CD4-positive, alpha-beta memory T cell (primary cell): ENCODE results near the gene ISG20. TPM values are rescaled to one million over a fixed set of nuclear protein-coding genes. Genes with fewer than 3 reads are reported as not detected.

ENCODE experiments used
- CTCF ChIA-PET: fragments of 350-600 bp; sonication (Branson Sonifier 250); formaldehyde crosslinking; loops from one replicate; lab custom pipeline; 2021; ENCODE audit warnings: inconsistent platforms; ENCODE audit not compliant: partially characterized antibody; lab: Charles Lee
- POLR2A ChIA-PET: fragments of 350-600 bp; sonication (Branson Sonifier 250); formaldehyde crosslinking; loops from one replicate; lab custom pipeline; 2021; ENCODE audit not compliant: partially characterized antibody; lab: Charles Lee
- DNase-seq, 5 donors: peaks; one replicate each; pipeline versions ENCODE4 v3.0.0 to v3.0.0-alpha.2; 2020 to 2022; ENCODE audit warnings: mixed read lengths in 1 of 5
- H3K27ac ChIP-seq: one replicate; pipeline ENCODE4 v1.7.0; 2013; ENCODE audit warnings: low read depth, low read length
- H3K27me3 ChIP-seq: 2 replicates; pipeline ENCODE4 v1.7.0; 2013; ENCODE audit warnings: mild to moderate bottlenecking, low read length, moderate library complexity; ENCODE audit not compliant: insufficient read depth
- H3K36me3 ChIP-seq: 2 replicates; pipeline ENCODE4 v1.7.0; 2013; ENCODE audit warnings: mild to moderate bottlenecking, low read length, moderate library complexity; ENCODE audit not compliant: insufficient read depth
- H3K4me1 ChIP-seq: 2 replicates; pipeline ENCODE4 v1.7.0; 2013; ENCODE audit warnings: mild to moderate bottlenecking, low read length, moderate library complexity; ENCODE audit not compliant: insufficient read depth
- H3K4me3 ChIP-seq, 2 donors: one replicate each; pipeline ENCODE4 v1.7.0; 2013; ENCODE audit warnings: low read length in 2 of 2, mild to moderate bottlenecking in 1 of 2
- H3K9me3 ChIP-seq, 2 donors: one replicate each; pipeline ENCODE4 v1.7.0; 2013; ENCODE audit warnings: low read length in 2 of 2, control low read depth in 1 of 2; ENCODE audit not compliant: control insufficient read depth in 1 of 2
- H3K27ac Mint-ChIP-seq, 7 donors: one replicate each; pipeline ENCODE4 v1.8.0; 2020 to 2021; ENCODE audit warnings: mixed read lengths in 7 of 7, mild to moderate bottlenecking in 6 of 7, inconsistent platforms in 3 of 7, moderate library complexity in 3 of 7
- H3K27me3 Mint-ChIP-seq, 2 donors: one replicate each; pipeline ENCODE4 v1.8.0; 2020 to 2021; ENCODE audit warnings: mixed read lengths in 2 of 2
- H3K36me3 Mint-ChIP-seq, 2 donors: one replicate each; pipeline ENCODE4 v1.8.0; 2020 to 2021; ENCODE audit warnings: mixed read lengths in 2 of 2, inconsistent platforms in 1 of 2, mild to moderate bottlenecking in 1 of 2
- H3K4me1 Mint-ChIP-seq, 4 donors: one replicate each; pipeline ENCODE4 v1.8.0; 2020 to 2021; ENCODE audit warnings: mixed read lengths in 4 of 4, mild to moderate bottlenecking in 1 of 4
- H3K4me3 Mint-ChIP-seq, 8 donors: one replicate each; pipeline ENCODE4 v1.8.0; 2020 to 2021; ENCODE audit warnings: mixed read lengths in 8 of 8, mild to moderate bottlenecking in 7 of 8, moderate library complexity in 6 of 8, inconsistent platforms in 3 of 8
- H3K9me3 Mint-ChIP-seq, 8 donors: one replicate each; pipeline ENCODE4 v1.8.0; 2020 to 2021; ENCODE audit warnings: mixed read lengths in 8 of 8, mild to moderate bottlenecking in 5 of 8, inconsistent platforms in 3 of 8, moderate library complexity in 1 of 8
- intact Hi-C: fragments of 100-400 bp; cut with micrococcal nuclease; formaldehyde crosslinking; loops from one replicate; pipeline ENCODE4 v1.15.1; 2023
- polyA plus RNA-seq, 2 donors: library from polyadenylated mRNA; unstranded; fragments of 300-500 nt; fragmentation: Illumina TruSeq; gene quantifications; one replicate each; pipeline ENCODE4 v1.2.3, GENCODE V29; 2021
- total RNA-seq, 2 experiments: library from RNA; stranded (reverse); gene quantifications; one replicate each; pipeline ENCODE4 v1.2.3, GENCODE V29; 2021

ISG20 gene
- total and polyA plus RNA-seq, 4 experiments from 2014 or later: 144 to 667 (median 323) TPM

DNA sequence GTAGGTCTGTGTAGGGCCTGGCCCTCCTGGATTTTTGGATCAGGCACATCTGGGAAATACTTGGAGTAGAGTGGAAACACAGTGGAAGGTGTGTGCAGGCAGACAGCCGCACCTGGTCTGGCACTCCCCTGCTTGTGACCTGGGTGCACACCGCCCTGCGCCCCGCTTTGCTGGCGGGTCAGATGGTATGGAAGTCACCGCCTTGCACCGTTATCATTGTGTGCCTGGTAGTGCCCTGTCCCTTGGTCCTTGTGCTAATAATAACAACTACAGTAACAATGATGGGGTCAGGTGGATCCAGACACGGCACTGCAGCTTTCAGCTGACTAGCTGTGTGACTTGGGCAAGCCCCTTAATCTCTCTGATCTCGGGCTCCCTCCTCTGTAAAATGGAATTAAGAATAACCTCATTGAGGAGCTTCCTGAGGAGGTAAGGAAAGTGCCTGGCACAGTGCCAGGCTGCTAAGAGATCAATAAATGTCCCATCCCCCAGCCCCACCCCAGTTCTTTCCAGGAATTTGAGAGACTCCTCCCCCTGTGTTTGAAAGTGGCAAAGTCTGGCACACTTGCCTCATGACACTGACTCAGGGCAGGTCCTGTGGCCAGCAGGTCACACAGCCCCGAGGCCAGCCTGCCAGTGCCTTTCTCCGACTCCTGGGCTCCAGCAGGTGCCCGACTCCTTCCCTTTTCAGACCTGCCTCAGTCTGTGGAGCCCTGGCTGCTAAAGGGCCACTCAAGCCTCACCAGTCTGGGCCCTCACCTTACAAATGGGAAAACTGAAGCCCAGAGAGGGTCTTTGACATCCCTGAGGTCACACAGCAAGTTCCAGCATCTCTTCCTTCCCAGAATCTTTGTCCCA, 9.8 kb downstream of the ISG20 start:
- Mint-ChIP-seq H3K36me3 (peaks cover 31 to 79% of the 10 kb centered on the region in 2 donors), H3K9me3 (no peaks in the 10 kb centered on the region), H3K4me3 (peak overlapping the region; percentile 22 to 89 (median 78)), H3K27me3 (no peaks in the 10 kb centered on the region), H3K4me1 (peaks cover 67 to 94% (median 82%) of the 10 kb centered on the region in 4 donors), H3K27ac (peak overlapping the region; percentile 94 to 98 (median 95))
- Histone ChIP-seq H3K4me1 (peaks cover 96% of the 10 kb centered on the region), H3K4me3 (peak overlapping the region in 1 of 2 donors; percentile 1), H3K36me3 (peaks cover 24% of the 10 kb centered on the region), H3K27ac (peak overlapping the region; percentile 78), H3K27me3 (no peaks in the 10 kb centered on the region), H3K9me3 (no peaks in the 10 kb centered on the region)
- intact Hi-C loops: loop anchor here (1.0 kb wide), 1 partner anchor 10 kb away; no protein-coding TSS in a partner anchor
- ChIA-PET CTCF (interaction anchor here (1.2 to 3.9 kb wide), 3 partner anchors 7 to 24 kb away, joined by 4 to 24 read pairs (median 13); no protein-coding TSS in a partner anchor), POLR2A (interaction anchor here (1.0 to 4.8 kb wide), 7 partner anchors 13 to 27 kb away, joined by 3 to 32 read pairs (median 11); no protein-coding TSS in a partner anchor)
- DNase-seq: no peak

DNA sequence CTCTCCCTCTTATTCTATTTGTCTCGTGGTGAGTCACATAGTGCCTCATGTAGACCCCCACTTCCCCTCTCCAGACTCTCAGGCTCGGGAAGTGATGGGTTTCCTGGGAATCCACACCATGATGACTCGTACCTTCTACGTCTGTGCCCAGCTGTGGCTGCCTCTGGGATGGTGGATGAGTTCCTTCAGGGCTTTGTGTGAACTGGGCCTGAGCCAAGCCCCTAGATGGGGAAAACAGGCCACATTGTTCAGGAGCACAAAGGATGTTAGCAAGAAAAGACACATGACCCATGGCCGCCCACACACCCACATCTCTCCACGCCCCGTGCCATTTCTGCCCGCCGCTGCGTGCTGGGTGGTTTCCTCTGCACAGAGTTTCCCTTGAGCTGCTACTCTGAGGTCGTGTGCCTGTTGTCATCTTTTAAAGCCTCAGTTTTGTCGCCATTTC, 10.5 kb downstream of the ISG20 start:
- no peaks in the 10 kb centered on the region for H3K9me3 ChIP-seq
- Mint-ChIP-seq H3K4me1 (peaks cover 65 to 94% (median 79%) of the 10 kb centered on the region in 4 donors), H3K27me3 (no peaks in the 10 kb centered on the region), H3K36me3 (peaks cover 26 to 73% of the 10 kb centered on the region in 2 donors), H3K4me3 (peak overlapping the region; percentile 22 to 89 (median 78)), H3K27ac (peak overlapping the region; percentile 94 to 98 (median 95)), H3K9me3 (no peaks in the 10 kb centered on the region)
- ChIA-PET POLR2A (interaction anchor here (0.8 to 4.8 kb wide), 9 partner anchors 9 to 256 kb away, joined by 3 to 32 read pairs (median 6); no protein-coding TSS in a partner anchor), CTCF (interaction anchor here (0.8 to 3.6 kb wide), 4 partner anchors 12 to 27 kb away, joined by 3 to 24 read pairs (median 5); no protein-coding TSS in a partner anchor)
- peaks cover 19% of the 10 kb centered on the region for H3K36me3 ChIP-seq
- peak overlapping the region; percentile 78 for H3K27ac ChIP-seq
- DNase-seq: peak; percentile 62 to 76 (median 68)
- H3K27me3 ChIP-seq: no peaks in the 10 kb centered on the region
- peaks cover 96% of the 10 kb centered on the region for H3K4me1 ChIP-seq
- intact Hi-C loops: loop anchor here (1.0 kb wide), 1 partner anchor 11 kb away; no protein-coding TSS in a partner anchor
- peak overlapping the region in 1 of 2 donors; percentile 1 for H3K4me3 ChIP-seq

DNA sequence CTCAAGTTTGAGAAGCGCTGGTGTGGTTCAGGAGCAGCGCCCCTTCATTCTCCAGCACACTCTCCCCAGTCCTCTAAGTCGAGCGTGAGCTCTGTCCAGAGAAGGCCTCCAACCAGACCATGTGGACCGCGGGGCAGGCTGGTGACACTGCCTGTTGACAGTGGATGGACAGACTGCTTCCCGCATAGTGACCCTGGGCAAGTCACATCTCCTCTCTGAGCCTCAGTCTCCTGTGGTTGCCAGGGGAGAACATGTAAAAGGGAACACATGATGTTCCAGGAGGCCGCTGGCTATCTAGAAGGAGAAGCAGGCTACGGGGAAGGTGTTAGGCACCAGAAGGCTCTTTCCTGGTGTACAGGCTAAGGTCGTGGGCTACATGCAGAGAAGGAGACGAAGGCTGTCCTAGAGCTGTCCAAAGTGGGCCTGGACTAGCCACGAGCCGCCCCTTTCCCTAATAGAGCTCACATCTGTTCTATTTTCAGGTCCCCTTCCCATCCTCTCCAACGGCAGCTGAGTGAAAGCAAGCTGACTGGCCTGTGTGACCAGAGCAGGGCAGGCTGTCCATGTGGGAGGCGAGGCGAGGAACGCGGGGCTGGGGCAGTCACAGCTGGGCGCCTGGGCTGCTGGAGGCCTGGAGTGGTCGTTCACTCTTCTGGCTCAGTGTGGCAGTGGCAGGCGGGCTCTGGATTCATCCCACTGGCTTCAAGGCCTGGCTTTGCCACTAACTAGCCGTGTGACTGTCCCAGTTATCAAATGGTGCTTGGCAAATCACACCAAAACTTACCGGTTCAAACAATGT, 11.1 kb downstream of the ISG20 start:
- Mint-ChIP-seq H3K4me1 (peaks cover 65 to 94% (median 81%) of the 10 kb centered on the region in 4 donors), H3K4me3 (peak overlapping the region; percentile 22 to 89 (median 78)), H3K27me3 (no peaks in the 10 kb centered on the region), H3K27ac (peak overlapping the region; percentile 94 to 98 (median 95)), H3K9me3 (no peaks in the 10 kb centered on the region), H3K36me3 (peaks cover 29 to 74% of the 10 kb centered on the region in 2 donors)
- ChIA-PET POLR2A (interaction anchor here (0.8 to 4.8 kb wide), 9 partner anchors 9 to 255 kb away, joined by 3 to 32 read pairs (median 6); no protein-coding TSS in a partner anchor), CTCF (interaction anchor here (0.8 to 3.6 kb wide), 3 partner anchors 14 to 28 kb away, joined by 3 to 24 read pairs (median 6); no protein-coding TSS in a partner anchor)
- H3K27me3 ChIP-seq: no peaks in the 10 kb centered on the region
- no peak for DNase-seq
- H3K9me3 ChIP-seq: no peaks in the 10 kb centered on the region
- peaks cover 17% of the 10 kb centered on the region for H3K36me3 ChIP-seq
- peak overlapping the region; percentile 78 for H3K27ac ChIP-seq
- intact Hi-C loops: loop anchor here (1.0 kb wide), 1 partner anchor 12 kb away; no protein-coding TSS in a partner anchor
- no peak overlapping the region for H3K4me3 ChIP-seq
- H3K4me1 ChIP-seq: peaks cover 96% of the 10 kb centered on the region

DNA sequence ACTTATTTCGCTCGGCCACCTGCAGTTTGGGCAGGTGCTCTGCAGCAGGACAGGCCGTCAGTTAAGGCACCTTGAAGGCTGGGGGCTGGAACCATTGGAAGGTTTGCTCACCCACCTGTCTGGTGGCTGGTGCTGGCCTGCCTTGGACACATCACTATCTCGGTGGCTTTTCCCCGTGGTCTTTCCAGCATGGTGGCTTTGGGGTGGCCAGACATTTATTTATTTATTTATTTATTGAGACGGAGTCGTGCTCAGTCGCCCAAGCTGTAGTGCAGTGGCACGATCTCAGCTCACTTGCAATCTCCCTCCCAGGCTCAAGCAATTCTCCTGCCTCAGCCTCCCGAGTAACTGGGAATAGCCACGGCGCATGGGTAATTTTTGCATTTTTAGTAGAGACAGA, 11.7 kb downstream of the ISG20 start:
- H3K4me3 ChIP-seq: no peak overlapping the region
- intact Hi-C loops: no loop called here
- peaks cover 96% of the 10 kb centered on the region for H3K4me1 ChIP-seq
- Mint-ChIP-seq H3K27me3 (no peaks in the 10 kb centered on the region), H3K9me3 (no peaks in the 10 kb centered on the region), H3K4me3 (peak overlapping the region in 2 of 8 donors; percentile 20 to 41), H3K36me3 (peaks cover 28 to 74% of the 10 kb centered on the region in 2 donors), H3K27ac (peak overlapping the region; percentile 74 to 98 (median 94)), H3K4me1 (peaks cover 62 to 94% (median 81%) of the 10 kb centered on the region in 4 donors)
- CTCF ChIA-PET: interaction anchor here (3.6 kb wide), 1 partner anchor 26 kb away, joined by 24 read pairs; no protein-coding TSS in a partner anchor
- H3K27me3 ChIP-seq: no peaks in the 10 kb centered on the region
- peaks cover 11% of the 10 kb centered on the region for H3K36me3 ChIP-seq
- H3K9me3 ChIP-seq: no peaks in the 10 kb centered on the region
- peak overlapping the region; percentile 78 for H3K27ac ChIP-seq
- POLR2A ChIA-PET: interaction anchor here (1.1 to 4.8 kb wide), 6 partner anchors 8 to 25 kb away, joined by 4 to 32 read pairs (median 12); no protein-coding TSS in a partner anchor
- DNase-seq: no peak

DNA sequence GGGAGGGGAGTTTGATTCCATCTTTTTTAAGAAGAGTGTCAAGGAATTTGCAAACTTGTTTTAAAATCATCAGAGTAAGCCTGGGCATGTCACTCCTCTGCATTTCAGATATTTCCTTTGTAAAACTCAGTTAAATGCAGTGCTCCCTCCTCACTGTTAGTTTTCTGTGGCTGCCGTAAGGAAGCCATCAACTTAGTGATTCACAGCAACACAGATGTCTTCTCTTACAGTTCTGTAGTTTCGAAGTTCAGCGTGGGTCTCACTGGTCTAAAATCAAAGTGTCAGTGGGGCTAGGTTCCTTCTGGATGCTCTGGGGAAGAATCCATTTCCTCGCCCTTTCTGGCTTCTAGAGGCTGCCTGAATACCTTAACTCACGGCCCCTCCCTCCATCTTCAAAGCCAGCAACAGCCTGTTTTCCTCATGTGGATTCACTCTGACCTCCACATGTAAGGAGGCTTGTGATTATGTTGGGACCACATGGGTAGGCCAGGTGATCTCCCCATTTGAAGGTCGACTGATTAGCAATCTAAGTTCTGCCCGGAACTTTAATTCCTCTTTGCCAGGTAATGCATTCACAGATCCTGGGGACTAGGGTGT, 12.4 kb downstream of the ISG20 start:
- peaks cover 62 to 94% (median 81%) of the 10 kb centered on the region in 4 donors for H3K4me1 Mint-ChIP-seq
- Histone ChIP-seq H3K4me1 (peaks cover 96% of the 10 kb centered on the region), H3K27ac (peak overlapping the region; percentile 78), H3K36me3 (peaks cover 5% of the 10 kb centered on the region), H3K27me3 (no peaks in the 10 kb centered on the region), H3K9me3 (no peaks in the 10 kb centered on the region), H3K4me3 (no peak overlapping the region)
- H3K27me3 Mint-ChIP-seq: no peaks in the 10 kb centered on the region
- intact Hi-C loops: no loop called here
- peaks cover 24 to 71% of the 10 kb centered on the region in 2 donors for H3K36me3 Mint-ChIP-seq
- ChIA-PET CTCF (no interaction called here), POLR2A (interaction anchor here (2.4 to 4.8 kb wide), 2 partner anchors 13 to 15 kb away, joined by 12 to 32 read pairs; no protein-coding TSS in a partner anchor)
- H3K9me3 Mint-ChIP-seq: no peaks in the 10 kb centered on the region
- DNase-seq: no peak
- peak overlapping the region; percentile 63 to 95 (median 89) for H3K27ac Mint-ChIP-seq
- H3K4me3 Mint-ChIP-seq: peak overlapping the region in 3 of 8 donors; percentile 31 to 55 (median 54)

DNA sequence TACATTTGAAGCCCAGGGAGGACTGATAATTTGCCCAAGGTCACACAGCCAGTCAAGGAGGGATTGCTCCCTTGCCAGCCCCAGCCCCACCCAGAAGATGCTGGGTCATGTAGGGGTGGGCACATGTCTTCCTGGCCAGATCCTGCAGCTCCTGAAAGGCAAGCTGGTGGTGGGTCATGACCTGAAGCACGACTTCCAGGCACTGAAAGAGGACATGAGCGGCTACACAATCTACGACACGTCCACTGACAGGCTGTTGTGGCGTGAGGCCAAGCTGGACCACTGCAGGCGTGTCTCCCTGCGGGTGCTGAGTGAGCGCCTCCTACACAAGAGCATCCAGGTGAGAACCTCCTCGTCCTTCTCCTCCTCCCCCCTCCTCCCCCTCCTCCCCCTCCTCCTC, 13.2 kb downstream of the ISG20 start:
- intact Hi-C loops: no loop called here
- POLR2A ChIA-PET: interaction anchor here (1.7 kb wide), 2 partner anchors 12 to 30 kb away, joined by 4 to 7 read pairs; no protein-coding TSS in a partner anchor
- DNase-seq: no peak
- Histone ChIP-seq H3K27ac (no peak overlapping the region), H3K9me3 (no peaks in the 10 kb centered on the region), H3K36me3 (peaks cover 5% of the 10 kb centered on the region), H3K27me3 (no peaks in the 10 kb centered on the region), H3K4me1 (peaks cover 96% of the 10 kb centered on the region), H3K4me3 (no peak overlapping the region)
- H3K27ac Mint-ChIP-seq: peak overlapping the region; percentile 63 to 95 (median 89)
- no peaks in the 10 kb centered on the region for H3K9me3 Mint-ChIP-seq
- H3K4me1 Mint-ChIP-seq: peaks cover 62 to 93% (median 79%) of the 10 kb centered on the region in 4 donors
- H3K4me3 Mint-ChIP-seq: peak overlapping the region in 3 of 8 donors; percentile 31 to 55 (median 47)
- CTCF ChIA-PET: interaction anchor here (1.1 to 9.8 kb wide), 2 partner anchors 12 to 27 kb away, joined by 8 to 95 read pairs; no protein-coding TSS in a partner anchor
- peaks cover 20 to 65% of the 10 kb centered on the region in 2 donors for H3K36me3 Mint-ChIP-seq
- H3K27me3 Mint-ChIP-seq: no peaks in the 10 kb centered on the region
